GM18507 (cell line): ENCODE results near the gene VOPP1.
"Not testable (repeated sequence)": the region's sequence is repeated elsewhere in the genome, so short reads cannot be mapped to it uniquely, and the experiment has no call there.

Experiments used
- DNase-seq: peaks from one replicate; pipeline ENCODE4 v3.0.0; 2011; ENCODE audit warnings: low read depth; ENCODE audit not compliant: insufficient read length; ENCODE audit errors: extremely low spot score
- FAIRE-seq: peaks from 2 replicates; lab custom pipeline; 2011; peaks lifted over from hg19 to GRCh38; lab: Jason Lieb, UNC

Gene VOPP1

GRCh38 chr7:55477781-55478374, 94.4 kb downstream of the VOPP1 start:
- no peak for FAIRE-seq
- no peak for DNase-seq

DNA sequence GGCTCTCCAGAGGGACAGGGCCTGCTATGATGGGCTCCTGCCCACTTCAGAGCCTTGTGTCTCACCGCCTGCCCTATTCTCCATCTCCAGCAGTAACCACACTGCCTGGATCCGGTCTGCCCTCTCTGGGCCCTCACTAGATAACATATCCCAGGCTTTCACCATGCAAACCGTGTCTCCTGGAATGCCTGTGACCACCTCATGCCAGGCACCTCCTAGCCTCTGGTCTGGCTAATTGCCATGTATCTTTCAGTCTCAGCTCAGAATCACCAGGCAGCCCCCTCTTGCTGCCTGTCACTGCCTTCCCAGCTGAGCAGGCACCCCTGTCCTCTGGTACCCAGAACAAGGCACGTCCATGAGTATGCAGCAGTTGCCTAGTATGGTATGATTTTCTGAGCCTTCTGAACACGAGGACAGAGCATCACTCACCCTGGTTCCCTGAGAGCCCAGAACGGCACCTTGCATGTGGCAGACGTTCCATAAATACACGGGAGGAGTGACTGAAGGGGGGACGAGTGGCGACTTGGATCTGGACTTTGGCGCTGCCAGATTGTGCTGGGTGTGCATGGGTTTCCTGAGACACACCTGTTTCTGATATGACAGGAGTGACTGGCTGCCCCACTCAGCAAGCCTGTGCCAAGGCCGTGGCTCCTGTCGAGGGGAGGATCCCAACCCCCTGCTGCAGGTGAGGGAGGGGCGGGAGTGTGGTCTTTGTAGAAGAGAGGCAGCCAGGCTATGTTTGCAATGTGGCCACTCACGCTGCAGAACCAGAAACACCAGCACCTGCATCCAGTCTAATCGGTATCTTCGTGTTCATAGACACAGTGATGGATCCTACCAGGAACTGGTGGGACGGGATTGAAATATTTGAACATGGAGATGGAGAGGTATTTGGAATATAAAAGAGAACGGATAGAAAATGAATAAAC, 95.2 kb downstream of the VOPP1 start:
- FAIRE-seq (no peak), DNase-seq (no peak)

- no peak for DNase-seq
- no peak for FAIRE-seq
Observed at GRCh38 chr7:55475855-55476803, 96.2 kb downstream of the VOPP1 start.

GRCh38 chr7:55474944-55475854, 97.1 kb downstream of the VOPP1 start:
- DNase-seq (no peak), FAIRE-seq (no peak)

DNA sequence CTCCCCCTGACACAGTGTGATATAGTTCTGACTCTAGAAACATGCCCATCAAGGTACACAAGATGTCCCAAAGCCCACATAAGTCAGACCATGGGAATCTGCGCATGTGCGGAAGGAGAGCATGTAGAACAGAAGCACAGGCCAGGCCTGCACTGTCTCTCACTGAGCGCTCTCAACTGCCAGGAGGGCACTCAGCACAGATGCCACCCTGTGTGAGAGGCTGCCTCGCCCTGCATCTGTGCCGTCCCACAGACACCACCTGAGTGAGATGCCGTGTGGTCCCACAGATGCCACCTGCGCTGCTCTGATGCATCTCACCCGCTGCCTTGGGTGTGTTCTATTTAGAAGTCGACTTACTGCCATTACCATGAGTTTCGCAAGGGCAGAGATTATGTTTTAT, 98.4 kb downstream of the VOPP1 start:
- DNase-seq, result no peak
- FAIRE-seq, result no peak

GRCh38 chr7:55472928-55473725, 99.2 kb downstream of the VOPP1 start:
- FAIRE-seq, result no peak

DNA sequence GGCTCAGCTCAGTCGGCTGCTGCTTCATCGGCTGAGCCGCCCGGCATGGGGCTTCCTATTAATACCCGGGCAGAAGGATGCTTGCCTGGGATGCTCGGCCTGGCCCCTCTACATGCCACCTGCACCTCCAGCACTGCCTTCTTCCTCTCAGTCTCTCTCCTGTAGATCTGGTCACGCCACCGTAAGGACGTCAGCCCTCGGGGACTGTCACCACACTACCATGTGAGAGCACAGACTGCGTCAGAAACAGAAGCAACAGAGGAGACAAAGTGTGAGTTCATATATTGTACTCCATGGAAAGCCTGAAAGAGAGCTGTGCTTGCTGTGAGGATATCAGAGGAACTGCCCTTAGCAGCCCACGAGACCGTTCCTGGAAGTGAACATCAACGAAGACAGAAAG, 99.9 kb downstream of the VOPP1 start:
- not testable (repeated sequence) for DNase-seq
- FAIRE-seq, result peak; percentile 39

More at GRCh38 chr7:55472928-55473725, 99.2 kb downstream of the VOPP1 start:
- no peak for DNase-seq

DNA sequence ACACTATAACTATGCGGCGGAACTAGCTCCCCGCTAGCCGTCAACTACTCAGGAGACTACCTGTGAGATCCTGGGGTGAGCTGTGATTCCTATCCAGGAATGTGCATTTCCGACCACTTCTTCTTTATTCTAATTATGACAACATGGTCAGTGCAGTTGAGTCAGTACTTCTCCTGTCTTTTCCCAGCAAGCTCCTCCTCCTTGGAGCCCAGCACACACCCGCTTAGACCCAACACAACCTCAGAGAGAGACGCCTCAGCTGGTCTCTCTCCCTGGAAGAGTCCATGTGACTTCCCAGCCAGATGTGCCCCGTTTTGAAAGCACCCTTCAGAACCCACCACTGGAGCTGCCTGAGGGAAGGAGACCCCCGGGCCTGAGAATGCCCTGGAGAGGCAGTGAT, 100.7 kb downstream of the VOPP1 start:
- DNase-seq, FAIRE-seq: not testable (repeated sequence)

DNA sequence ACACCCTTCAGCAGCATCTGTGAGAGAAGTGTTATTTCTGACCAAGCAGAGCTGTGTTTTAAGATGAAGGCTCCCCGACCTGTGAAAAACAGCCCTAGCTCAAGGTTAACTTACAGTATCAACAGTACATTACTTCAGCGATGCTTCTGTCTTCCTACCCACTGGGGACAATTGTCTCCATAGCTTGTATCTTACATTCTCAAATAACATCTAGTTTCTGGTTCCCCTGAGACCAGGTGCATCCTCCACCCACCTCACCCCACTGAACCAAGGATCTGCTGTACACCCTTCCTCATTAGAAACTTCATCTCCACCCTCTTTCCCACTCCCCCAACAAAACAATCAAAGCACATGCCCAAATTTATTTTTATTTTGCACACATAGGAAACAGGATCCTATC, 102.0 kb downstream of the VOPP1 start:
- DNase-seq (no peak), FAIRE-seq (no peak)

- DNase-seq, result no peak
- FAIRE-seq, result no peak
Observed at GRCh38 chr7:55469721-55470120, 102.6 kb downstream of the VOPP1 start.

- FAIRE-seq (no peak), DNase-seq (no peak)
Observed at GRCh38 chr7:55469271-55469681, 103.0 kb downstream of the VOPP1 start.

DNA sequence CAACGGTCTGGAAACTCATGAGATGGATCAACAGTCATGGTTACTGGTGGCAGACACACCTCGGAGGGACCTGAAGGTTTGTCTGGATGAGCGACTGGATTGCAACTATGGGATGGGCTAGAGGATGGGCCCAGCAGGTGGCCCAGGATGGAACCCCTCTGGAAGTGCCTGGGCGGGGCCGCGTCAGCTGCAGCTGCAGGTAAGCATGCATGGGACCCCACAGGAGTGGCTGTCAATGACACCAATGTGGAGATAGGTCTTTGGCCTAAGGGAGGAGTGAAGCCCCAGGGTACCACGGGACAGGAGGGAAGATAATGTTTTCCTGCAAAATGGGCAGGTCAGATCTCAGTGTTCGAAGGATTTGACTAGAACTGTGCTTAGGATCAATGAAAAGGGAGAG, 103.8 kb downstream of the VOPP1 start:
- FAIRE-seq (no peak), DNase-seq (no peak)

DNA sequence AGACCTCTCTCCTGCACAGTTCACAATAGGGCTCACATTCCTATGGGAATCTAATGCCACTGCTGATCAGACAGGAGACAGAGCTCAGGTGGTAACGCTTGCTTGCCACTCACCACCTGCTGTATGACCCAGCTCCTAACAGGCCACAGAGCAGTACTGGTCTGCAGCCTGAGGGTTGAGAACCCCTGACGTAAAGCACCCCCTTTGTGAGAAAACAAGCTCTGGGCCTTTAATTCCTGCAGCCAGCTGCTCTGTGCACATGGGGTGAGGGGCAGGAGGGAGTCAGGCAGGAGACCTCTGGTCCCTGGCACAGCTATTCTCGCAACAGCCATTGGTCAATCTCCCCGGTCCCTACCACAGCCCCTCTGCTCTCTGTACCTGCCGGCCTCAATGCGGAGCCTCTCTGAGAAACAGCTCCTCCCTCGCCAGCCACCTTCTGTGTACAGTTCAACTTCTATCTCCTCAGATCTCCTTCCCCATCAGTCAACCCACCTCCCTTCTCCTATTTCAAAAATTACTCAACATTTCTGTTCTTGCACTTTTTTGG, 105.2 kb downstream of the VOPP1 start:
- FAIRE-seq (no peak), DNase-seq (no peak)

- FAIRE-seq (no peak), DNase-seq (no peak)
Observed at GRCh38 chr7:55465691-55466090, 106.6 kb downstream of the VOPP1 start.

GRCh38 chr7:55464422-55464821, 107.9 kb downstream of the VOPP1 start:
- FAIRE-seq (no peak), DNase-seq (no peak)

DNA sequence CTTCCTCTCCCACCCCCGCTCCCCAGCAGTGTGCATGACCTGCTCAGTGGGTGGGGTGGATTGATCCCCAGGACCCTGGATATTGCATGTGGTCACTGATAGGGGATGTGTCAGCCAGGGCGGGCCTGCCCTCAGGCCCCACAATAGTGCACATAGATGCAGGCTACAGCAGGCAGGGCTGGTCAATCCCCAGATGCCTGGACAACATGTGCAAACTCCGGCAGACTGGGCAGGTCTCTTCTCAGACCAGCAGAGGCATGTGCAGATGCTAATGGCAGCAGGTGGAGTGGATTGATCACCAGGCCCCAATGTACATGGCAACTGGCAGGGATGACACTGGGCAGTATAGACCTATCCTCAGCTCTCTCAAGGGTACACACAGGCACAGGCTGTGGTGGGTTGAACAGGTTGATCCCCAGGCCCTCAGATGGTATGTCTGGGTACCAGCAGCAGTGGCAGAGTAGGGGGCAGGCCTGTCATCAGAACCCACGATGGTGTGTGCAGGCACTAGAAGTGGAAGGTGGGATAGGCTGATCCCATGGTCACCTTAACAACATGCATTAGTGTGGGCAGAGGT, 108.5 kb downstream of the VOPP1 start:
- FAIRE-seq (no peak), DNase-seq (no peak)

DNA sequence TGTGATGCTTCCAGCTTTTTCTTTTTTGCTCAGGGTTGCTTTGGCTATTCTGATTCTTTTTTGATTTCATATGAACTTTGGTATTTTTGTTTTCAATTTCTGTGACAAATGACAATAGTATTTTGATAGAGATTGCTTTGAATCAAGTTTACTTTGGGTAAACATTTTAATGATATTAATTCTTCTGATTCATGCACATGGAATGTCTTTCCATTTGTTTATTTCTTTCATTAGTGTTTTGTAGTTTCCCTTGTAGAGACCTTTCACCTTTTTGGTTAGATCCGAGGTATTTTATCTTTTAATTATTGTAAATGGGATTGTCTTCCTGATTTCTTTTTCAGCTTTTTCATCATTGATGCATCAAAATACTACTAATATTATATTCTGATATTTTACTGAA, 114.0 kb downstream of the VOPP1 start:
- FAIRE-seq (no peak), DNase-seq (no peak)

- DNase-seq, result no peak
- no peak for FAIRE-seq
Observed at GRCh38 chr7:55457801-55458200, 114.5 kb downstream of the VOPP1 start.
